GM19463 (cell line): Measurements from ENCODE around the gene ALG14.
"Not testable (repeated sequence)": the region's sequence is repeated elsewhere in the genome, so short reads cannot be mapped to it uniquely, and the experiment has no call there.

ENCODE experiments used
- ATAC-seq: cut with Tn5 transposase; IDR thresholded peaks from one replicate; pipeline ENCODE4 v1.9.1; 2021; ENCODE audit warnings: mild to moderate bottlenecking, moderate library complexity; ENCODE audit not compliant: unreplicated experiment

Gene ALG14

GRCh38 chr1:95072532-95073419 is at the start of gene ALG14:
TSS of gene ALG14 (minus strand) at chr1:95072951. CDS start at chr1:95072898, 53 bp downstream.
- peak; percentile 97 for ATAC-seq

- no peak for ATAC-seq
Observed at GRCh38 chr1:95122151-95122697, 49.5 kb upstream of the ALG14 start.

GRCh38 chr1:95119273-95119672 is 46.5 kb upstream of the ALG14 start:
- ATAC-seq = no peak

- no peak for ATAC-seq
Observed at GRCh38 chr1:95118710-95119109, 46.0 kb upstream of the ALG14 start.

GRCh38 chr1:95118067-95118499 is 45.3 kb upstream of the ALG14 start:
- no peak for ATAC-seq

GRCh38 chr1:95117207-95118066 is 44.7 kb upstream of the ALG14 start, which contains the start of gene TLCD4:
TSS of gene TLCD4 (plus strand) at chr1:95117355. CDS start at chr1:95143902, 26,547 bp downstream.
- ATAC-seq = peak; percentile 53

- peak; percentile 56 for ATAC-seq
Observed at GRCh38 chr1:95116580-95117206, 43.9 kb upstream of the ALG14 start.

- ATAC-seq = no peak
Observed at GRCh38 chr1:95115708-95116137, 43.0 kb upstream of the ALG14 start.

GRCh38 chr1:95113684-95114083 is 40.9 kb upstream of the ALG14 start:
- ATAC-seq = no peak

GRCh38 chr1:95111014-95111413 is 38.3 kb upstream of the ALG14 start:
- ATAC-seq = no peak

- ATAC-seq = no peak
Observed at GRCh38 chr1:95108792-95109191, 36.0 kb upstream of the ALG14 start.

- no peak for ATAC-seq
Observed at GRCh38 chr1:95098196-95098595, 25.4 kb upstream of the ALG14 start.

- no peak for ATAC-seq
Observed at GRCh38 chr1:95097426-95097825, 24.7 kb upstream of the ALG14 start.

- ATAC-seq = peak; percentile 17
Observed at GRCh38 chr1:95096218-95096841, 23.6 kb upstream of the ALG14 start.

- ATAC-seq = peak; percentile 88
Observed at GRCh38 chr1:95095833-95096217, 23.1 kb upstream of the ALG14 start.

- no peak for ATAC-seq
Observed at GRCh38 chr1:95094923-95095322, 22.2 kb upstream of the ALG14 start.

GRCh38 chr1:95093296-95093695 is 20.5 kb upstream of the ALG14 start:
- no peak for ATAC-seq

GRCh38 chr1:95092891-95093290 is 20.1 kb upstream of the ALG14 start:
- ATAC-seq = not testable (repeated sequence)

GRCh38 chr1:95091290-95091689 is 18.5 kb upstream of the ALG14 start:
- ATAC-seq = not testable (repeated sequence)

GRCh38 chr1:95089650-95090287 is 17.0 kb upstream of the ALG14 start:
- ATAC-seq = no peak
